Measurements from ENCODE around the gene KLHDC8A.
A peak's percentile ranks its signal among the peaks of the same experiment; 100 is the strongest.
"Not testable (repeated sequence)": the region's sequence is repeated elsewhere in the genome, so short reads cannot be mapped to it uniquely, and the experiment has no call there.

KLHDC8A gene

GRCh38 chr1:205318231-205318991 lies 38.3 kb downstream of the KLHDC8A start:
- no peak for DNase-seq (ENCODE audit: low spot score)

GRCh38 chr1:205317311-205317917 lies 39.3 kb downstream of the KLHDC8A start:
- no peak for DNase-seq (ENCODE audit: low spot score)

- no peak for DNase-seq (ENCODE audit: low spot score)
Observed at GRCh38 chr1:205316161-205316566, 40.6 kb downstream of the KLHDC8A start.

- no peak for DNase-seq (ENCODE audit: low spot score)
Observed at GRCh38 chr1:205315008-205315618, 41.6 kb downstream of the KLHDC8A start.

- DNase-seq (ENCODE audit: low spot score): peak; percentile 96
Observed at GRCh38 chr1:205313563-205314308, 43.0 kb downstream of the KLHDC8A start.

GRCh38 chr1:205312866-205313562 lies 43.7 kb downstream of the KLHDC8A start:
- no peak for DNase-seq (ENCODE audit: low spot score)

- no peak for DNase-seq (ENCODE audit: low spot score)
Observed at GRCh38 chr1:205310976-205311704, 45.6 kb downstream of the KLHDC8A start.

- no peak for DNase-seq (ENCODE audit: low spot score)
Observed at GRCh38 chr1:205309741-205310140, 47.0 kb downstream of the KLHDC8A start.

- no peak for DNase-seq (ENCODE audit: low spot score)
Observed at GRCh38 chr1:205306929-205307566, 49.7 kb downstream of the KLHDC8A start.

- DNase-seq (ENCODE audit: low spot score): no peak
Observed at GRCh38 chr1:205304695-205305070, 52.0 kb downstream of the KLHDC8A start.

- DNase-seq (ENCODE audit: low spot score): no peak
Observed at GRCh38 chr1:205304046-205304694, 52.6 kb downstream of the KLHDC8A start.

GRCh38 chr1:205303247-205303888 lies 53.4 kb downstream of the KLHDC8A start:
- DNase-seq (ENCODE audit: low spot score): no peak

GRCh38 chr1:205301842-205302588 lies 54.7 kb downstream of the KLHDC8A start:
- no peak for DNase-seq (ENCODE audit: low spot score)

GRCh38 chr1:205301205-205301821 lies 55.4 kb downstream of the KLHDC8A start:
- peak; percentile 98 for DNase-seq (ENCODE audit: low spot score)

- no peak for DNase-seq (ENCODE audit: low spot score)
Observed at GRCh38 chr1:205300149-205300548, 56.6 kb downstream of the KLHDC8A start.

GRCh38 chr1:205298191-205298994 lies 58.3 kb downstream of the KLHDC8A start:
- DNase-seq (ENCODE audit: low spot score): peak; percentile 78

GRCh38 chr1:205297546-205298177 lies 59.1 kb downstream of the KLHDC8A start:
- not testable (repeated sequence) for DNase-seq (ENCODE audit: low spot score)
